Suprapubic skin (tissue), 4 donors: ENCODE data around the gene NUDT13. TPM values are rescaled to one million over a fixed set of nuclear protein-coding genes. Genes with fewer than 3 reads are reported as not detected.

Source experiments
- DNase-seq, 2 donors: peaks; one replicate each; pipeline ENCODE4 v3.0.0-alpha.2; 2019; ENCODE audit warnings: low spot score in 2 of 2
- H3K27ac ChIP-seq: fragments of 200-600 bp; sonication (generic); one replicate; pipeline ENCODE4 v1.5.1; 2019
- H3K27me3 ChIP-seq: fragments of 200-600 bp; sonication (generic); one replicate; pipeline ENCODE4 v1.5.1; 2019
- H3K36me3 ChIP-seq: fragments of 200-600 bp; sonication (generic); one replicate; pipeline ENCODE4 v1.5.1; 2019
- H3K4me1 ChIP-seq: fragments of 200-600 bp; sonication (generic); one replicate; pipeline ENCODE4 v1.5.1; 2019
- H3K4me3 ChIP-seq: fragments of 200-600 bp; sonication (generic); one replicate; pipeline ENCODE4 v1.5.1; 2019; ENCODE audit warnings: mild to moderate bottlenecking
- H3K9me3 ChIP-seq: fragments of 200-600 bp; sonication (generic); one replicate; pipeline ENCODE4 v1.5.1; 2019
- EP300 ChIP-seq: sonication (generic); formaldehyde crosslinking; IDR thresholded peaks from one replicate; pipeline ENCODE4 v1.6.1; 2017; ENCODE audit warnings: antibody characterized with exemption
- POLR2A ChIP-seq, 2 donors: fragments of 450-650 bp; IDR thresholded peaks; one replicate each; pipeline ENCODE4 v1.6.1; 2017; ENCODE audit warnings: antibody characterized with exemption in 2 of 2, mild to moderate bottlenecking in 2 of 2, moderate library complexity in 2 of 2
- POLR2AphosphoS5 ChIP-seq, 3 donors: sonication (generic); formaldehyde crosslinking; IDR thresholded peaks; one replicate each; pipeline ENCODE4 v1.6.1; 2017; ENCODE audit warnings: antibody characterized with exemption in 3 of 3
- WGBS: methylation state at CpG from one replicate; pipeline ENCODE4 v1.1.5; 2018; 5-methylcytosine and 5-hydroxymethylcytosine counted together
- total RNA-seq, 4 donors: library from RNA; depleted of rRNA; stranded (reverse); fragments of >200 nt; gene quantifications; one replicate each; pipeline ENCODE4 v1.1.0, GENCODE V29; 2016
- TF ChIP-seq, protein P1 (sequence below), 2 donors: fragments of 200-600 bp in 1 of 2; fragments of 450-650 bp in 1 of 2; sonication (generic) in 1 of 2; IDR thresholded peaks; one replicate each; pipeline ENCODE4 v1.5.1; 2016 to 2019; ENCODE audit warnings: antibody characterized with exemption in 2 of 2, mild to moderate bottlenecking in 1 of 2, moderate library complexity in 1 of 2

NUDT13 gene
- 1 to 10 TPM in 3 of 4 donors, under 1 TPM in 1; 0.86 to 4.2 (median 1.5) TPM for total RNA-seq

DNA sequence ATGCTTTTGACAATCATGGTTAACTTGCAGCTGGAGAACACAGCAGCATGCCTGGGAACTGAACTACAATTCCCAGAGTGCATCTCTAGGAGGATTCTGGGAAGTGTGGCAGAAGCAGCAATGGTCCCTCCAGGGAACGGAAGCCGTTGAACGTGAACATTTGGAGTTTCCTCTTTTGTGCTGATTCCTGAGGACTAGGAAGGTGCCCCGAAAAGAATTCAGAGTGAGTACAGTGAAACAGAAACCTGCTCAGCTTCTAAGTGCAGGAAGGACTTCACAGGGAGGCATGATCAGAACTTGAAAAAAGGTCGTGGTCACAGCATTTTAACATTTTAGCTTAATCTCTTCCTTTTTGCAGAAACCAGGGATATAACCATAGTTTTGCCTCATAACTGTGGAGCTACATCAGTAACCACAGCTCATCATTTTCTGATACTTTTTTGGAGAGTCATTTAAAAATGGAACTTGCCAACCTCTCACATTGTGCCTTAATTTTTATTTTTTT is at the start of gene NUDT13:
Gene NUDT13, plus strand, starts transcription at position 111 of the 505 bp plus-strand sequence. CDS start 3,911 bp downstream, outside the sequence.
- peak within 1 kb of the TSS; percentile 77 for H3K27ac ChIP-seq
- no peaks in the 10 kb centered on the region for H3K36me3 ChIP-seq
- H3K9me3 ChIP-seq: no peaks in the 10 kb centered on the region
- DNase-seq: peak in 1 of 2 donors; percentile 70
- WGBS: 5% methylated on average over 5 of the region's 5 CpGs
- peaks cover 9% of the 10 kb centered on the region for H3K4me1 ChIP-seq
- TF ChIP-seq, protein P1, sequence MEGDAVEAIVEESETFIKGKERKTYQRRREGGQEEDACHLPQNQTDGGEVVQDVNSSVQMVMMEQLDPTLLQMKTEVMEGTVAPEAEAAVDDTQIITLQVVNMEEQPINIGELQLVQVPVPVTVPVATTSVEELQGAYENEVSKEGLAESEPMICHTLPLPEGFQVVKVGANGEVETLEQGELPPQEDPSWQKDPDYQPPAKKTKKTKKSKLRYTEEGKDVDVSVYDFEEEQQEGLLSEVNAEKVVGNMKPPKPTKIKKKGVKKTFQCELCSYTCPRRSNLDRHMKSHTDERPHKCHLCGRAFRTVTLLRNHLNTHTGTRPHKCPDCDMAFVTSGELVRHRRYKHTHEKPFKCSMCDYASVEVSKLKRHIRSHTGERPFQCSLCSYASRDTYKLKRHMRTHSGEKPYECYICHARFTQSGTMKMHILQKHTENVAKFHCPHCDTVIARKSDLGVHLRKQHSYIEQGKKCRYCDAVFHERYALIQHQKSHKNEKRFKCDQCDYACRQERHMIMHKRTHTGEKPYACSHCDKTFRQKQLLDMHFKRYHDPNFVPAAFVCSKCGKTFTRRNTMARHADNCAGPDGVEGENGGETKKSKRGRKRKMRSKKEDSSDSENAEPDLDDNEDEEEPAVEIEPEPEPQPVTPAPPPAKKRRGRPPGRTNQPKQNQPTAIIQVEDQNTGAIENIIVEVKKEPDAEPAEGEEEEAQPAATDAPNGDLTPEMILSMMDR (IDR thresholded peaks at IDR 0.05): no peak
- peak in 1 of 3 donors; percentile 93 for TF ChIP-seq POLR2AphosphoS5 (IDR thresholded peaks at IDR 0.05)
- H3K27me3 ChIP-seq: no peaks in the 10 kb centered on the region
- peak within 1 kb of the TSS; percentile 56 for H3K4me3 ChIP-seq

DNA sequence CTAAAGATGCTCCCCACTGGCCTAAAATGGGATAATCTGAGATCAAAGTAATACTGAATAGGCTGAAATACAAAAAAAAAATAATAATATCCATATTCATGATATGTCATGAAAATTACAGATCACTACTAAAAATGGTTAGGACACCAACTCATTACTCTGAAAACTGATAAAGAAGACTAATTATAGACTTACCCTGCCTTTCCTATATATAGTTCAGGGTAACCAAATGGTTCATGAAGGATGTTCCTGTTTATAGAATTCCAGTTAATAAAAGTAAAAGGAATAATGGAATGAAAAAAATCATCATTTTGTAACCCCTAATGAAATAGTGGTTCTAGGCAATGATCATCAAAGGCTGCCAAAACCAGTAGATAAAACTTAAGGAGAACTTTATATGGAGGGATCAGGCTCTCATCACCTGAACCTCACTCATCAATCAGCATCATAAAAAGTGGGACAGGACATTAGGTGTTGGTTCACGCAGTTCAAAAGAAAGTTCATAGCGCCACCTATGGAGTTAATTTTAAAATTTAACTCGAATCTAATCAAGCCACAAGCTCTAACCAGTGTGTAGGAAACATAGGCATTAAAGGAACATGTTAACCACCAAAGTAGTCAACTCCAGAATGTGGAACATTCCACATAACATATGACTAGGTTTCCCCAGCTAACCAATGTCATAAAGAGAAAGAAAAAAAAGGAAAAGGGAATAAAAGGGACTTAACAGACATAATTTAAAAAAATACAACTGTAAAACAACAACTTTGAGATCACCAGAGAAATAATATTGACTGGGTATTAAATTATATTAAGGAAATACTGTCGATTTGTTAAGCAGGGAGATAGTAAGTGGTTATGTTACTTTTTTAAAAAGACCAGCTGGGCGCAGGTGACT is 49.3 kb upstream of the NUDT13 start:
- Histone ChIP-seq H3K27me3 (no peaks in the 10 kb centered on the region), H3K4me1 (no peaks in the 10 kb centered on the region), H3K9me3 (no peaks in the 10 kb centered on the region), H3K4me3 (no peak overlapping the region), H3K27ac (no peak overlapping the region), H3K36me3 (peaks cover 31% of the 10 kb centered on the region)
- DNase-seq: no peak
- TF ChIP-seq EP300: no peak
- TF ChIP-seq, protein P1 (IDR thresholded peaks at IDR 0.05): peak in 1 of 2 donors; percentile 22
- WGBS: 42% methylated on average over 5 of the region's 5 CpGs

DNA sequence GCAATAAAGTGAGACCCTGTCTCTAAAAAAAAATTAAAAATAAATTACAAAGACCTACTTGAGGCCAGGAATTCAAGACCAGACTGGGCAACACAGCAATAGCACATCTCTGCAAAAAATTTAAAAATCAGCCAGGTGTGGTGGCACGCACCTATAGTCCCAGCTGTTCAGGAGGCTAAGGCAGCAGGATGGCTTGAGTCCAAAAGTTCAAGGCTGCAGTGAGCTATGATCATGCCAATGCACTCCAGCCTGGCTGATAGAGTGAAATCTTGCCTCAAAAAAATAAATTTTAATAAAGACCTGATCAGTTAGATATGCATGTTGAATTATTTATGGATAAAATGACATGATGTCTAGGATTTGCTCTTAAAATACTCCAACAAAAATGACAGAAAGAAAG is 48.5 kb upstream of the NUDT13 start:
- Histone ChIP-seq H3K9me3 (no peaks in the 10 kb centered on the region), H3K4me1 (no peaks in the 10 kb centered on the region), H3K27me3 (no peaks in the 10 kb centered on the region), H3K27ac (no peak overlapping the region), H3K36me3 (peaks cover 24% of the 10 kb centered on the region), H3K4me3 (no peak overlapping the region)
- DNase-seq: no peak
- TF ChIP-seq, protein P1 (IDR thresholded peaks at IDR 0.05): no peak
- TF ChIP-seq EP300: no peak
- TF ChIP-seq POLR2A (IDR thresholded peaks at IDR 0.05): no peak
- TF ChIP-seq POLR2AphosphoS5 (IDR thresholded peaks at IDR 0.05): no peak
- WGBS: 93% methylated on average over 1 of the region's 1 CpG

DNA sequence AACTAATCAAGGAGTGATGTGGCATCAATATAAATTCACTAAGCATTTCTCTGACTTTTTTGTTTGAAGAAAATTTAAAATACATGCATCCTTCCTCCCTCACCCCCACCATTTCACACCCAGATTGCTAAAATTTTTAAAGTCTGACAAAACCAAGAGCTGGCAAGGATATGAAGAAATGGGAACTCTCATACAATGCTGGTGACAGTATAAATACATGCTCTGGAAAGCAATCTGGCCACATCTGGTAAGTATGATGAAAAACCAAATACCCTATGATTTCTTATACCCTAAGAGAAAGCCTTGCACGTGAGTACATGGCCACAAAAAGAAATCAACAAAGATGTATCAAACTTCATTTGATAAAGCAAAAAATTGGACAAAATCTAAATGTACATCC is 44.8 kb upstream of the NUDT13 start:
- H3K27ac ChIP-seq: no peak overlapping the region
- H3K27me3 ChIP-seq: no peaks in the 10 kb centered on the region
- DNase-seq: no peak
- TF ChIP-seq, protein P1 (IDR thresholded peaks at IDR 0.05): no peak
- TF ChIP-seq EP300: no peak
- no peak for TF ChIP-seq POLR2A (IDR thresholded peaks at IDR 0.05)
- no peak for TF ChIP-seq POLR2AphosphoS5 (IDR thresholded peaks at IDR 0.05)
- no peaks in the 10 kb centered on the region for H3K9me3 ChIP-seq
- WGBS: 74% methylated on average over 1 of the region's 1 CpG
- H3K36me3 ChIP-seq: peaks cover 29% of the 10 kb centered on the region
- H3K4me1 ChIP-seq: no peaks in the 10 kb centered on the region
- no peak overlapping the region for H3K4me3 ChIP-seq

DNA sequence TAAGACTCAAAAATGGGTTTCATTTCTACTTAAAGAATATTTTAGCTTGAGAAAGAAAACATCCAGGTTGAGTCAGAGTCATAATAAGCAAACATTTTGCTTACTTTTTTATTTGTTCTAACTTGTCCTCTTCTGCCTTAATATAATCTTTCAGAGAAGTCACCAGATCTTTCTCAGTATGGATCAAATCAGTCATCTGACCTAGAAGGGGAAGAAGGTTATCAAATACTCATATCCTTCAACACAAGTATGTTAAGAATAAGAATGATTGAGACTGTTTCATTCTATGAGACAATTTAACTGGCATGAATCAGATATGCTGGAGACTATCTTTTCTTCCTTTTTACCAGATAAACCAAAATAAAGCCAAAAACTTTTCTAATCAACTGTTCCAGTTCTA is 36.6 kb upstream of the NUDT13 start:
- peaks cover 24% of the 10 kb centered on the region for H3K36me3 ChIP-seq
- no peak overlapping the region for H3K4me3 ChIP-seq
- no peaks in the 10 kb centered on the region for H3K27me3 ChIP-seq
- H3K4me1 ChIP-seq: peaks cover 11% of the 10 kb centered on the region
- no peaks in the 10 kb centered on the region for H3K9me3 ChIP-seq
- H3K27ac ChIP-seq: no peak overlapping the region
- TF ChIP-seq POLR2A (IDR thresholded peaks at IDR 0.05): no peak
- no peak for TF ChIP-seq EP300
- TF ChIP-seq, protein P1 (IDR thresholded peaks at IDR 0.05): no peak
- TF ChIP-seq POLR2AphosphoS5 (IDR thresholded peaks at IDR 0.05): no peak
- DNase-seq: no peak
